ENCODE data around the gene SOX21.

SOX21 gene

GRCh38 chr13:94717916-94718315 lies 5.6 kb upstream of the SOX21 start:
- H3K9me3 ChIP-seq (ENCODE audit: severe bottlenecking), result no peaks in the 10 kb centered on the region
- H3K27me3 ChIP-seq (ENCODE audit: insufficient read depth, low read depth, severe bottlenecking), result peaks cover 21% of the 10 kb centered on the region
- H3K36me3 ChIP-seq, result no peaks in the 10 kb centered on the region
- no peak for TF ChIP-seq CTCF (IDR thresholded peaks at IDR 0.05; ENCODE audit: low read depth, low read length)
- H3K4me3 ChIP-seq (ENCODE audit: low read depth, low read length), result no peak overlapping the region
- H3K27ac ChIP-seq, result no peak overlapping the region
- no peak for DNase-seq

- no peak for DNase-seq
- H3K4me3 ChIP-seq (ENCODE audit: low read depth, low read length), result no peak overlapping the region
- no peaks in the 10 kb centered on the region for H3K36me3 ChIP-seq
- no peak overlapping the region for H3K27ac ChIP-seq
- H3K27me3 ChIP-seq (ENCODE audit: insufficient read depth, low read depth, severe bottlenecking), result peaks cover 37% of the 10 kb centered on the region
- peak; percentile 45; the same call in 1 of the 2 replicates for TF ChIP-seq CTCF (IDR thresholded peaks at IDR 0.05; ENCODE audit: low read depth, low read length)
- H3K9me3 ChIP-seq (ENCODE audit: severe bottlenecking), result no peaks in the 10 kb centered on the region
Measured at GRCh38 chr13:94716016-94716415, 3.7 kb upstream of the SOX21 start.

GRCh38 chr13:94713561-94714182 lies 1.3 kb upstream of the SOX21 start:
- peaks cover 59% of the 10 kb centered on the region for H3K27me3 ChIP-seq (ENCODE audit: insufficient read depth, low read depth, severe bottlenecking)
- TF ChIP-seq CTCF (IDR thresholded peaks at IDR 0.05; ENCODE audit: low read depth, low read length), result no peak
- no peaks in the 10 kb centered on the region for H3K36me3 ChIP-seq
- DNase-seq, result no peak
- H3K27ac ChIP-seq, result no peak overlapping the region
- no peak overlapping the region for H3K4me3 ChIP-seq (ENCODE audit: low read depth, low read length)
- H3K9me3 ChIP-seq (ENCODE audit: severe bottlenecking), result no peaks in the 10 kb centered on the region

GRCh38 chr13:94712812-94713560 lies 641 bp upstream of the SOX21 start:
- no peak for TF ChIP-seq CTCF (IDR thresholded peaks at IDR 0.05; ENCODE audit: low read depth, low read length)
- H3K9me3 ChIP-seq (ENCODE audit: severe bottlenecking), result no peaks in the 10 kb centered on the region
- peaks cover 66% of the 10 kb centered on the region for H3K27me3 ChIP-seq (ENCODE audit: insufficient read depth, low read depth, severe bottlenecking)
- peak overlapping the region; percentile 30 for H3K4me3 ChIP-seq (ENCODE audit: low read depth, low read length)
- no peaks in the 10 kb centered on the region for H3K36me3 ChIP-seq
- H3K27ac ChIP-seq, result no peak overlapping the region
- DNase-seq, result peak; percentile 75

GRCh38 chr13:94711561-94712286 lies 621 bp downstream of the SOX21 start:
- H3K9me3 ChIP-seq (ENCODE audit: severe bottlenecking), result no peaks in the 10 kb centered on the region
- TF ChIP-seq CTCF (IDR thresholded peaks at IDR 0.05; ENCODE audit: low read depth, low read length), result no peak
- peaks cover 79% of the 10 kb centered on the region for H3K27me3 ChIP-seq (ENCODE audit: insufficient read depth, low read depth, severe bottlenecking)
- DNase-seq, result peak; percentile 58
- H3K4me3 ChIP-seq (ENCODE audit: low read depth, low read length), result peak overlapping the region; percentile 30
- H3K27ac ChIP-seq, result no peak overlapping the region
- no peaks in the 10 kb centered on the region for H3K36me3 ChIP-seq
